COLO668 (cell line): ENCODE measurements around the gene STMN3.

ENCODE experiments used
- DNase-seq: peaks from one replicate; lab custom pipeline; 2025; ENCODE audit not compliant: unreplicated experiment; lab: John Stamatoyannopoulos, UW

The STMN3 gene

DNA sequence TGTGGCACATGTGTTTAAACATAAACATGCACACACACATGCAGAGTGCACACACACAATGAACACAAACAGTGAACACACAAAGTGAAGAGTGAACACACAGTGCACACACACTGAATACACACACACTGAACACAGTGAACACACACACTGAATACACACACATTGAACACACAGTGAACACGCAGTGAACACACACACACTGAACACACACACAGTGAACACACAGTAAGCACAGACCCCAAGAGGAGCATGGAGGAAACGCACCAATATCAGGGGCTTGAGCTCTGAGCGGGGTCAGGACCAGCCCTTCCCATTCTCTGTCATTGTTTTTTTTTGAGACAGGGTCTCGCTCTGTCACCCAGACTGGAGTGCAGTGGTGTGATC is 62.1 kb downstream of the STMN3 start:
- no peak for DNase-seq

DNA sequence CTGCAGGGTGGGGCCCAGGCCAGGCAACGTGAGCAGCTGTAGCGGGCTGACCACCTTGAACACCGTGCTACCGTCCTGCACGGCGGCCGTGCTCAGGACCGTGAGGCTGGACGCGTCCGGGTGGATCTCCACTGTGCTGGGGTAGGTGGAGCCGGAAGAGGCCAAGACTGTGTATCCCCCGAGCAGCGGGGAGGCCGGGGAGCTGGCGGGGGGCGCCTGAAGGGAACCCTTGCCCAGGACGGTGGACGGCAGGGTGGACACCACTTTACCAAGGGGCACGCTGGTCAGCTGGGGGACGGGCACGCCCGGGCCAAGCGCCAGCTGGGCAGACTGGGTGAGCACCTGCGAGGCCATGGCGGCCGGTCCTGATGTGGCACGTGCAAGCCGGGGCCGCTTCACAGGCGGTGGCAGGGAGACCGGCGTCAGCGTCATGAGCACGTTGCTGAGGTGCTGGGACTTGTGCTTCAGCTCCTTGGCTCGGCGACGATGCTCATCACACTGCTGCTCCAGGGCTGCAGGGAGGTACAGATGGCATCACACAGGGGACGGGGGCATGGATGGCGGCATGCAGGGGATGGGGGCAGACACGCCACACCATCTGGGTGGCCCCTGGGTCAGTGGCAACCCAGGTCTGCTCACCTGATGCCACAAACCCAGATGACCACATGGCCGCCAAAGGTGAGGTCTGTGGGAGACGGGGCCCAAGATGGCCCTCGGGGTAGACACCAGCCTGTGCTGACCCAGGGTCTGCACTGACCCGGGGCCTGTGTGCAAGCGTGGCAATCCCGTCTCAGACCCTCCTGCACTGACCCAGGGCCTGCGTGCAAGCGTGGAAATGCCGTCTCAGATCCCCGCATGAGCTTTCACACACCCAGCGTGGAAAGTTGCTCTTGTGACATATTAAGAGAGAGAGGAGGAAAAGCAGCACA is 62.7 kb downstream of the STMN3 start:
- DNase-seq = no peak
